Cerebellar nuclear complex (tissue), 1 donor: ENCODE results near the gene HASPIN.

Source experiments
- DNase-seq, 2 experiments: peaks; one replicate each; lab custom pipeline; 2025; lab: John Stamatoyannopoulos, UW

HASPIN gene

GRCh38 chr17:3723556-3724377, at the start of gene HASPIN:
Gene HASPIN, plus strand, starts transcription at chr17:3723903. Its CDS starts 33 bp downstream, at chr17:3723936.
- peak in 1 of 2 experiments; percentile 35 for DNase-seq

DNA sequence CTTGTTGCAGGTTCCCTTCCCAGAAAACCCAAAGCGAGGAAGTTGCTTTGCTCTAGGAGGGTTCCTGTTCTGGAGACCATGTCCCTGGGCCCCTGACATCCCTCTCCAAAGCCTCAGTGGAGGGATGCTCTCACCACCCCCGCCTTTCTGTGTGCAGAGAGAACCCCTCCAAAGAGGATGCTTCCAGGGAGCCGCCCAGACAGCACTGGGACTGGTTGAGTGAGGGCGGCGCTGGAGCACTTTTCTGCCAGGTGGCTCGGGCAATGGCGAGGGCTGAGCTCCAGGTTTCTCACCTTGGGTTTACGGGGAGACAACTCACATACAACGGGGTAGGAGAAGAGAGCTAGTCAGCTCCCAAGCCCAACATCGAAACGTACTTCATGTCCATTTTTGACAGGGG, 47.8 kb upstream of the HASPIN start:
- DNase-seq, result no peak

GRCh38 chr17:3678095-3678820, 45.4 kb upstream of the HASPIN start:
- no peak for DNase-seq

- DNase-seq, result no peak
Measured at GRCh38 chr17:3678821-3679530, 44.7 kb upstream of the HASPIN start.

- no peak for DNase-seq
Measured at GRCh38 chr17:3679531-3680126, 44.1 kb upstream of the HASPIN start.

GRCh38 chr17:3681057-3681456, 42.6 kb upstream of the HASPIN start:
- no peak for DNase-seq

DNA sequence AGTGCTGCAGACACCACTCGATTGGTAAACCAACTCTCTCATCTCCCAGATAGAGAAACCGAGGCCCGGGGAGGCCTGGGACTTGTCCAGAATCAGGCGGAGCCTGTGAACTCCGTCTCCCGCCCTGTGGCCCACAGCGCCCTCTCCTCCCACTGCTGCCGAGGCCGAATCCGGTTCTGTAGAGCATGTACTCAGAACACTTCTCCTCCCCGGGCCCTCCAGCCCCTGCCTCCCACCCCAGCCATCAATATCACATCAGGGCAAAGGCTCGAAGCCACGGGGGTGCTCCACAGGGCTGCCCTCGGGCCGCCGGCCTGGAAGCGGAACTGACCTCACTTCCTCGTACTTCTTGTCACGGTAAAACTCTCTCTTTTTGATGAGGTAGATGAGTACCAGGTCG, 42.1 kb upstream of the HASPIN start:
- DNase-seq, result no peak

DNA sequence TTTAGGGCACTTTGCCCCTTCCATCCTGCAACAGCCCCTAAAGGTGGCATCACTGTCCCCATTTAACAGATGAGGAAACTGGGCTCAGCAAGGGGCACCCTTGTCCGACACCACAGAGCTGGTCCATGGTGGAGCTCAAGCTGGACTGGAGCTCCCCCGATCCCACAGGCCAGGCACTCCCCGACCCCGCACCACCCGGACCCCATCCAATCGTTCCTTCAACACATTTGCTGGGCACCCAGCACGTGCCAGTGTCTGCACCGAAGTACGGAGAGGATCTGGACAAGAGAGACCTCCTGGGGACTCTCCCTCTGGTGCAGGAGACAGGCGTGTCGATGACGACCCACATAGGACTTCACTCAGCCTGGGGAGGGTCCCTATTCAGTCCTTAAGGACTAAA, 41.7 kb upstream of the HASPIN start:
- DNase-seq, result no peak

DNA sequence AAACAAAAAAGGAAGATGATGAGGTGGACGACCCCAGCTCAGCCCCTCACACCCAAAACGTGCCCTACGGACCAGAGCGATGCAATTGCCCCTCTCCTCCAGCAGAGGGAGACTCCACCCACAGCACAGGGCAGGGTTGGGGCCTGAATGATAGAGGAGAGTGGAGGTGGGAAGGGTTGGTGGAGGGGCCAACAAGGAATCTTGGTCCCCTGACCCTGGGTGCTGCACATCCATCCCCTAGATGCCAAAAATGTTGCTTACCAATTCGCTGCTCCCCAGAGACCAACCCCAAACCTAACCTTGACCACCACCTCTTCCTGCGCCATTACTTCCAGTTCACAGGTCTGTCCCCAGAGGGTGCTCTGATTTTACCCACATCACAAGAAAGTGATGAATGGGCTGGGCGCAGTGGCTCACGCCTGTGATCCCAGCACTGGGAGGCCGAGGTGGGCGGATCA, 40.6 kb upstream of the HASPIN start:
- DNase-seq, result no peak

GRCh38 chr17:3685174-3685573, 38.5 kb upstream of the HASPIN start:
- no peak for DNase-seq

DNA sequence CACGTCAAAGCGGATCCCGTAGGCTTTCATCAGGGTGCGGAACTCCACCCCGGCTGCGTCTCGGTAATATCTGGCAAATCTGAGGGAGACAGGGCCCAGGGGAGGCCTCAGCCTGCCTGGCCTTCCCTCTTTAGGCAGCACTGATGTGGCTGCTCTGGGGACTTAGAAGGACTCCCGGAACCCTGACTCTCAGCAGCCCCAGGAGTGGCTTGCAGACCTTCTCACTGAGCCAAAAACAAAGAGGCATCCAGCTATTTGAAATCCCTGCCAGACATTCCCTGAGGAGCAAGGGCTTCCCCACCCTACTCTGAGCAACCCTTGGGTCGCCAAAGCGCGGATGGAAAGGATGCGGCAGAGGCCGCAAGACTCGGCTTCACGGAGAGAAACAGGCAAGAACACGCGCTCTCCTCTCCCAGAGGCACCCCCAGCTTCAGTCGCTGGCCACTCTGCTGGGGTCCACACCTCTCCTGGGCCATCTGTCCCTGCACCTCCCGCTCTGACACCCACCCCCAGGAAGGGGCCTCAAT, 35.6 kb upstream of the HASPIN start:
- DNase-seq, result no peak

DNA sequence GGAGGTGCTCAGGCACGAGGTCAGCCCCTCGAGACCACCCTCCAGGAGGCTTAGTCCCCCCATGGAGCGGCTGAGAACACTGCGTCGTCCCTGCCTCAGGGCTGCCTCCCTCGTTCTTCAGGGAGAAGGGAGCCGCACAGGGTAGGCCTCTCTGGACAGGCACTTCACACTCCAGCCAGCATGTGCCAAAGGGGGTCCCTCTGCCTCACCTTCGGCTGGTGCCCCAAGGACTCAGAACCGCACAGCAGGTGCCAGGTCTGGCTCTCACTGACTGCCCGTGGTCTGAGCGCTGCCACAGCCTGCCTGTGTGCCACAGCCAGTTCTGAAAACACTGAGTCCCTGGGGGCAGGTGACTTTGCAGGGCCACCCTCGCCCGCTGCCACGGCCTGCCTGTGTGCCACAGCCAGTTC, 34.8 kb upstream of the HASPIN start:
- no peak for DNase-seq

- no peak for DNase-seq
Measured at GRCh38 chr17:3689262-3690093, 34.2 kb upstream of the HASPIN start.

DNA sequence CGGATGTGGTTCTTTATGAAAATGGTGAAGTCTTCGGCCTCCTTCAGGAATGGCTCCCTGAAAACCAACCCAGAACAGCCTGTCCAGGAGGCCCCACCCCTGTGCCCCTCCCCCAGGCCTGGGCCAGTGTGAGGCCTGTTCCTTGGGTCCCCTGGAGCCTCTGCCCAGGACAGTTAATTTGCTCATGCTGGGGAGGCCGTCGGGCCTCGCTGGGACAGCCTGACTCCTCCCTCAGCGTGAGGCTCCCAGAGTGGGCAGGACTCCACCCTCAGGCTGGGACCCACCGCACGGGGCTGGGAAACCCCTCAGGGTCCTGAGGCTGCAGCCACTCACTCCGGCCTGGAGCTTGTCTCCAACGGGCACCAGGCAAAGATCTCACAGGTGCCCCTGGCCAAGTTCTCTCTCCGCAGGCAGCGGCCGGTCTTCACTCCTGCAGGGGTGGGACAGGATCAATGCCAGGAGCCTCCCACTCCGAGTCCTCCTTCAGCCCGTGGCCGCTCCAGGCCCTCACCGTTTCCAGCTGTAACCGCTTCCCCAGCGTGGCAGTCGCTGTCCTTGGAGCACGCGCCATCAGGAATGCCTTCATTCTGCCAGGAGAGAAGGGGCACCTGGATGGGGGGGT, 33.5 kb upstream of the HASPIN start:
- DNase-seq, result no peak

- no peak for DNase-seq
Measured at GRCh38 chr17:3691617-3692067, 32.1 kb upstream of the HASPIN start.

DNA sequence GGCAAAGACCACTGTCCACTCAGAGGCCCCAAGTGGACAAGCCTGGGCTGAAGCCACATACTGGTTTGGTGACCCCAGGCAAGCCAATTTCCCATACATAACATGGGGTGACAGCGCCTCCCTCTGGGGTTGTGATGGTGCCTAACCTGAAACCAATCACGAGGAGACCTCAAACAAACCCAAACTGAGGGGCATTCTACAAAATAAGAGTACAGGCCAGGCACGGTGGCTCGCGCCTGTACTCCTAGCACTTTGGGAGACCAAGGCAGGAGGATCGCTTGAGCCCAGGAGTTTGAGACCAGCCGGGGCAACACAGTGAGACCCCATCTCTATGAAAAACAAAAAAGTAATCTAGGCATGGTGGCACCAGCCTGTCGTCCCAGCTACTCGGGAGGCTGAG, 31.4 kb upstream of the HASPIN start:
- DNase-seq, result no peak

DNA sequence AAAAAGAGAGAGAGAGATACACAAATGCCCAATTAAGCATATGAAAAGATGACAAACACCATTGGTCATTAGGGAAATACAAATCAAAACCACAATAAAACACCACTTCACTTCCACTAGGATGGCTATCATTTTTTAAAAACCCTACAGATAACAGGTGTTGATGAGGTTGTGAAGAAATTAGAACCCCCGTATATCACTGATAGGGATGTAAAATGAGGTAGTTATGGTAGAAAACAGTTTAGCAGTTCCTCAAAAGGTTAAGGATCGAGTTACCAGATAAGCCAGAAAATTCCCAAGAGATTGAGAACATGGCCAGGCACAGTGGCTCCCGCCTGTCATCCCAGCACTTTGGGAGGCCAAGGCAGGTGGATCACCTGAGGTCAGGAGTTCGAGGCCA, 30.6 kb upstream of the HASPIN start:
- DNase-seq, result no peak

GRCh38 chr17:3693829-3694231, 29.9 kb upstream of the HASPIN start:
- DNase-seq, result no peak

DNA sequence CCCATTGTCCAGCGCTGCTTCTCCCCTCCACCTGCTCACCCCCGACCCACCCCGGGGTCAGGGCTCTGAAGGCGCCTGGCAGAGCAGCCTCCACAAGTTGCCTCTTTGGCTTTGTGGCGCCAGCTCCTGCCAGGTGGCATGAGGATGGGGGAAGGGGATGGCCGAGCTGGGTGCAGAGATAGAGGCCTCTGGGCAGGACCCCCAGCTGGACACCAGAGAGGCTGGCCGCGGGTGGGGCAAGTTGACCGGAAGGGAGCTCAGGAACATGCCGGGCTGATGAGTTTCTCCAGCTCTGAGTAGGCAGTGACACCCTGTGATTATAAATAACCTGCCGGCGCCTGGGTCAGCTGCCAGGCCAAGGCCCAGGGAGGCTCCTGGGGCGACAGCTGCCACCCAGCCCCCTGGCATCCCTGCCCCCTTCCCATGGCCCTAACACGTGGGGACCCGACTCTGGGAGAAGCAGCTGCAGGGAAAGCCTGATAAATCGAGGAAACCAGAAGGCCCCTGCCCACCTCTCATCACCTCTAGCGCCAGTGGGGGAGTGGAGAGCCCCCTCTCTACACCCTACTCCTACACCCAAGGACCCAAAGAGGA, 28.5 kb upstream of the HASPIN start:
- DNase-seq, result no peak
